Fibroblast of lung (primary cell): Measurements from ENCODE around the gene ELOVL5. TPM values are rescaled to one million over a fixed set of nuclear protein-coding genes. Genes with fewer than 3 reads are reported as not detected.

Source experiments
- DNase-seq, 2 donors: peaks; one replicate each; pipeline versions ENCODE4 v3.0.0 to v3.0.0-alpha.2; 2010; ENCODE audit warnings: low read depth in 2 of 2
- H2AFZ ChIP-seq: 2 replicates; pipeline ENCODE4 v1.5.1; 2012; ENCODE audit warnings: low read length, control low read depth, inconsistent platforms
- H3K27ac ChIP-seq: 2 replicates; pipeline ENCODE4 v1.5.1; 2011; ENCODE audit warnings: low read length, control low read depth; ENCODE audit not compliant: insufficient read depth
- H3K27me3 ChIP-seq: 2 replicates; pipeline ENCODE4 v1.5.1; 2011; ENCODE audit warnings: mild to moderate bottlenecking, low read length; ENCODE audit not compliant: control insufficient read depth, insufficient read depth
- H3K36me3 ChIP-seq: 2 replicates; pipeline ENCODE4 v1.5.1; 2011; ENCODE audit warnings: low read length; ENCODE audit not compliant: control insufficient read depth, insufficient read depth
- H3K4me1 ChIP-seq: 2 replicates; pipeline ENCODE4 v1.5.1; 2011; ENCODE audit warnings: low read length; ENCODE audit not compliant: control insufficient read depth, insufficient read depth; ENCODE audit errors: extremely low read depth
- H3K4me2 ChIP-seq: 2 replicates; pipeline ENCODE4 v1.5.1; 2011; ENCODE audit warnings: low read length, control low read depth; ENCODE audit not compliant: insufficient read depth; ENCODE audit errors: extremely low read depth
- H3K4me3 ChIP-seq, 4 experiments: fragments of 200-600 bp in 1 of 4; sonication (generic) in 1 of 4; replicated peaks in 1 of 4; 2 replicates each; pipeline ENCODE4 v1.5.1; 2011 to 2016; ENCODE audit warnings: low read length in 4 of 4, low read depth in 3 of 4, mild to moderate bottlenecking in 3 of 4, control low read depth in 2 of 4, inconsistent platforms in 1 of 4, mixed read lengths in 1 of 4; ENCODE audit not compliant: insufficient read depth in 1 of 4; ENCODE audit errors: control extremely low read depth in 1 of 4
- H3K79me2 ChIP-seq: 2 replicates; pipeline ENCODE4 v1.5.1; 2012; ENCODE audit warnings: mild to moderate bottlenecking, low read length, inconsistent platforms; ENCODE audit not compliant: control insufficient read depth, insufficient read depth
- H3K9ac ChIP-seq: 2 replicates; pipeline ENCODE4 v1.5.1; 2011; ENCODE audit warnings: mild to moderate bottlenecking, low read length, control low read depth; ENCODE audit not compliant: insufficient read depth
- H3K9me3 ChIP-seq: 2 replicates; pipeline ENCODE4 v1.5.1; 2012; ENCODE audit warnings: low read depth, low read length; ENCODE audit not compliant: control insufficient read depth, insufficient read depth
- H4K20me1 ChIP-seq: 2 replicates; pipeline ENCODE4 v1.5.1; 2011; ENCODE audit warnings: low read length; ENCODE audit not compliant: control insufficient read depth, insufficient read depth; ENCODE audit errors: extremely low read depth
- EZH2 ChIP-seq: IDR thresholded peaks from 2 replicates; pipeline ENCODE4 v1.5.1; 2012; ENCODE audit warnings: low read length, control low read depth, mild to moderate bottlenecking; ENCODE audit errors: missing control alignments
- polyA plus RNA-seq, 2 donors: library from polyadenylated mRNA; depleted of rRNA in 1 of 2; stranded (reverse) in 1 of 2; unstranded in 1 of 2; fragments of >200 nt; gene quantifications; 2 replicates each; pipeline ENCODE4 v1.2.1, GENCODE V29; 2011 to 2012; ENCODE audit warnings: missing spikeins in 1 of 2
- total RNA-seq: library from RNA; depleted of rRNA; stranded (reverse); fragments of >200 nt; gene quantifications from 2 replicates; pipeline ENCODE4 v1.2.1, GENCODE V29; 2014
- TF ChIP-seq, protein P1 (sequence below), 2 donors: IDR thresholded peaks in 1 of 2; conservative IDR thresholded peaks in 1 of 2; 1 replicate in 1 of 2; 2 replicates in 1 of 2; pipeline ENCODE4 v1.5.1; 2011 to 2012; ENCODE audit warnings: low read length in 2 of 2, control low read depth in 1 of 2, inconsistent platforms in 1 of 2, low read depth in 1 of 2, mild to moderate bottlenecking in 1 of 2

ELOVL5 gene
- total and polyA plus RNA-seq, 2 donors (not counting 1 experiment from before 2014, with no cell fraction given), result 67.7 to 96.7 TPM

DNA sequence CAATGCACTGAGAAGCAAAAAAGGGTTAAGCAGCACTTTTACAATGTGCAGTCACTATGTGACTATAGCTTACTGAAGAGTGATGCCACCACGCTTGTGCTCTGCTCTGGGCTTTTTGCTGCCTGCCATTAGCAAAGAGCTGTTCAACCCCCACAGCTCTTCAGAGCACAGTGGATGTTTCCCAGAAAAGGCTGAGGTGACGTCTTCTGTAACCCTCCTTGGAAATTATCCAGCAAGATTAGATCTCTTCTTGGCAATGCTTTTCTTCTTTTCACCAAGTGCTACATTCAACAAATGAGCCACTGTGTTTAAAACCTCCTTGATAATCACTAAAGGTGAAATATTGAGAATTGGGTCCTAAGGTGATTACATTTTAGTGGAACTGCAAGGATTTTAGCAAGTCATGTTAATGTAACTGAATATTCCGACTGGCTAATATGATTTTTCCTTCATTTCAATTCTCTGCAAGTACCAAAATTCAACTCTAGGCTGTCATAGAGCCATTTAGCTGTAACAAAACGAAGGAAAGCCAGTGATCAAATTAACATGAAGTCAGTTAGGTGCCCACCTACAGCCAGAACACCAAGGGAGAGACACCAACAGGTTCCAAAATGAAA, 34.9 kb downstream of the ELOVL5 start:
- no peak overlapping the region for H3K9ac ChIP-seq
- H3K36me3 ChIP-seq, result no peaks in the 10 kb centered on the region
- peak; percentile 81 to 82 for DNase-seq
- TF ChIP-seq, protein P1, sequence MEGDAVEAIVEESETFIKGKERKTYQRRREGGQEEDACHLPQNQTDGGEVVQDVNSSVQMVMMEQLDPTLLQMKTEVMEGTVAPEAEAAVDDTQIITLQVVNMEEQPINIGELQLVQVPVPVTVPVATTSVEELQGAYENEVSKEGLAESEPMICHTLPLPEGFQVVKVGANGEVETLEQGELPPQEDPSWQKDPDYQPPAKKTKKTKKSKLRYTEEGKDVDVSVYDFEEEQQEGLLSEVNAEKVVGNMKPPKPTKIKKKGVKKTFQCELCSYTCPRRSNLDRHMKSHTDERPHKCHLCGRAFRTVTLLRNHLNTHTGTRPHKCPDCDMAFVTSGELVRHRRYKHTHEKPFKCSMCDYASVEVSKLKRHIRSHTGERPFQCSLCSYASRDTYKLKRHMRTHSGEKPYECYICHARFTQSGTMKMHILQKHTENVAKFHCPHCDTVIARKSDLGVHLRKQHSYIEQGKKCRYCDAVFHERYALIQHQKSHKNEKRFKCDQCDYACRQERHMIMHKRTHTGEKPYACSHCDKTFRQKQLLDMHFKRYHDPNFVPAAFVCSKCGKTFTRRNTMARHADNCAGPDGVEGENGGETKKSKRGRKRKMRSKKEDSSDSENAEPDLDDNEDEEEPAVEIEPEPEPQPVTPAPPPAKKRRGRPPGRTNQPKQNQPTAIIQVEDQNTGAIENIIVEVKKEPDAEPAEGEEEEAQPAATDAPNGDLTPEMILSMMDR (conservative IDR thresholded peaks at IDR 0.05 in 1 of 2, IDR thresholded peaks at IDR 0.05 in 1 of 2; ENCODE audit: low read depth in 1 of 2, low read length in 2 of 2), result no peak
- TF ChIP-seq EZH2, result no peak
- H3K9me3 ChIP-seq, result no peaks in the 10 kb centered on the region
- peaks cover 5% of the 10 kb centered on the region for H3K4me1 ChIP-seq
- no peaks in the 10 kb centered on the region for H3K27me3 ChIP-seq
- H4K20me1 ChIP-seq, result no peaks in the 10 kb centered on the region
- no peak overlapping the region for H2AFZ ChIP-seq
- peaks cover 24% of the 10 kb centered on the region for H3K79me2 ChIP-seq
- no peak overlapping the region for H3K4me3 ChIP-seq
- no peak overlapping the region for H3K4me2 ChIP-seq
- no peak overlapping the region for H3K27ac ChIP-seq

DNA sequence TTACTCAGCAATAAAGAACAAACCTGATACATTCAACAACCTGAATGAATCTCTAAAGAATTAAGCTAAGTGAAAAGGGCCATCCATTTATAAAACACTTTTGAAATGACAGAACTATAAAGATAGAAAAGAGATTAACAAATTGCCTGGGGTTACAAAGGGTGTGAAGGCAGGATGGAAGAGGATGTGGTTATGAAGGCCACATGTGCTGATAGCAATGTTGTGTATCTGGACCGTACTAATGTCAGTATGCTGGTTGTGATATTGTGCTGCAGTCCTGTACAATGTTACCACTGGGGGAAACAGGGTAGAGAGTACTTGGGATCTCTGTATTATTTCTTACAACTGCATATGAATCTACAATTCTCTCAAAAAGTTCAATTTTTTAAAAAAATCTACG, 36.4 kb downstream of the ELOVL5 start:
- Histone ChIP-seq H2AFZ (no peak overlapping the region), H4K20me1 (no peaks in the 10 kb centered on the region), H3K27me3 (no peaks in the 10 kb centered on the region), H3K27ac (no peak overlapping the region), H3K4me1 (peaks cover 7% of the 10 kb centered on the region), H3K9ac (no peak overlapping the region), H3K4me3 (no peak overlapping the region), H3K36me3 (no peaks in the 10 kb centered on the region), H3K9me3 (no peaks in the 10 kb centered on the region), H3K4me2 (no peak overlapping the region), H3K79me2 (peaks cover 27% of the 10 kb centered on the region)
- no peak for TF ChIP-seq EZH2
- TF ChIP-seq, protein P1 (conservative IDR thresholded peaks at IDR 0.05 in 1 of 2, IDR thresholded peaks at IDR 0.05 in 1 of 2; ENCODE audit: low read depth in 1 of 2, low read length in 2 of 2), result no peak
- no peak for DNase-seq

DNA sequence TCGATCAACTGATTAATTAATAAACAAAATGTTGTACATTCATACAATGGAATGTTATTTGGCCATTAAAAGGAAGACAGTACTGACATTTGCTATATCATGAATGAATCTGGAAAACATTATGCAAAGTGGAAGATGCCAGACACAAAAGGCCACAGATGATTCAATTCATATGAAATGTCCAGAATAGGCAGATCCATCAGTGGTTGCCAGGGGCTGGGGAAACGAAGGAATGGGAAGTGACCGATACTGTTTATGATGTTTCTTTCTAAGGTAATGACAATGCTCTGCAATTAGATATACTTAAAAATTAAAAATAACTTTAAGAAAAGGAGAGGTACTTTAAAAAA, 37.2 kb downstream of the ELOVL5 start:
- Histone ChIP-seq H3K4me3 (no peak overlapping the region), H3K9me3 (no peaks in the 10 kb centered on the region), H3K27ac (no peak overlapping the region), H4K20me1 (no peaks in the 10 kb centered on the region), H3K4me2 (no peak overlapping the region), H3K9ac (no peak overlapping the region), H3K4me1 (peaks cover 7% of the 10 kb centered on the region), H2AFZ (no peak overlapping the region), H3K36me3 (no peaks in the 10 kb centered on the region), H3K27me3 (no peaks in the 10 kb centered on the region), H3K79me2 (peaks cover 26% of the 10 kb centered on the region)
- DNase-seq, result peak in 1 of 2 donors; percentile 45
- TF ChIP-seq, protein P1 (conservative IDR thresholded peaks at IDR 0.05 in 1 of 2, IDR thresholded peaks at IDR 0.05 in 1 of 2; ENCODE audit: low read depth in 1 of 2, low read length in 2 of 2), result no peak
